ENCODE results near the gene SPOUT1. TPM values are rescaled to one million over a fixed set of nuclear protein-coding genes. Genes with fewer than 3 reads are reported as not detected.
"Not testable (repeated sequence)": the region's sequence is repeated elsewhere in the genome, so short reads cannot be mapped to it uniquely, and the experiment has no call there.

The SPOUT1 gene
- total RNA-seq, 3 donors from 2014 or later (not counting 1 experiment from before 2014, with no cell fraction given): 35.8 to 49.2 (median 40.1) TPM

GRCh38 chr9:128802482-128802881 is 27.1 kb downstream of the SPOUT1 start:
- DNase-seq: no peak
- H3K4me1 Mint-ChIP-seq: peaks cover 0 to 5% of the 10 kb centered on the region in 2 donors
- intact Hi-C loops (cut with micrococcal nuclease): no loop called here
- no peaks in the 10 kb centered on the region for H3K27me3 Mint-ChIP-seq (ENCODE audit: low read depth in 2 of 2)
- no peaks in the 10 kb centered on the region for H3K9me3 Mint-ChIP-seq
- H3K36me3 ChIP-seq (ENCODE audit: control insufficient read depth, insufficient read depth, low read length): peaks cover 65% of the 10 kb centered on the region
- TF ChIP-seq, protein P1, sequence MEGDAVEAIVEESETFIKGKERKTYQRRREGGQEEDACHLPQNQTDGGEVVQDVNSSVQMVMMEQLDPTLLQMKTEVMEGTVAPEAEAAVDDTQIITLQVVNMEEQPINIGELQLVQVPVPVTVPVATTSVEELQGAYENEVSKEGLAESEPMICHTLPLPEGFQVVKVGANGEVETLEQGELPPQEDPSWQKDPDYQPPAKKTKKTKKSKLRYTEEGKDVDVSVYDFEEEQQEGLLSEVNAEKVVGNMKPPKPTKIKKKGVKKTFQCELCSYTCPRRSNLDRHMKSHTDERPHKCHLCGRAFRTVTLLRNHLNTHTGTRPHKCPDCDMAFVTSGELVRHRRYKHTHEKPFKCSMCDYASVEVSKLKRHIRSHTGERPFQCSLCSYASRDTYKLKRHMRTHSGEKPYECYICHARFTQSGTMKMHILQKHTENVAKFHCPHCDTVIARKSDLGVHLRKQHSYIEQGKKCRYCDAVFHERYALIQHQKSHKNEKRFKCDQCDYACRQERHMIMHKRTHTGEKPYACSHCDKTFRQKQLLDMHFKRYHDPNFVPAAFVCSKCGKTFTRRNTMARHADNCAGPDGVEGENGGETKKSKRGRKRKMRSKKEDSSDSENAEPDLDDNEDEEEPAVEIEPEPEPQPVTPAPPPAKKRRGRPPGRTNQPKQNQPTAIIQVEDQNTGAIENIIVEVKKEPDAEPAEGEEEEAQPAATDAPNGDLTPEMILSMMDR (IDR thresholded peaks at IDR 0.05): no peak
- H3K27ac ChIP-seq (ENCODE audit: low read length): no peak overlapping the region
- H3K4me3 ChIP-seq (ENCODE audit: low read length): no peak overlapping the region
- H3K9me3 ChIP-seq (ENCODE audit: control insufficient read depth, insufficient read depth, low read length): no peaks in the 10 kb centered on the region
- H3K36me3 Mint-ChIP-seq: no peaks in the 10 kb centered on the region
- no peaks in the 10 kb centered on the region for H3K27me3 ChIP-seq (ENCODE audit: control insufficient read depth, insufficient read depth, low read length)
- H3K27ac Mint-ChIP-seq: no peak overlapping the region
- 100% methylated on average over 4 of the region's 4 CpGs for WGBS (ENCODE audit: insufficient coverage)
- H3K4me1 ChIP-seq (ENCODE audit: control insufficient read depth, insufficient read depth, low read length): no peaks in the 10 kb centered on the region
- H3K4me3 Mint-ChIP-seq: no peak overlapping the region
- no peak for ATAC-seq

GRCh38 chr9:128800061-128800460 is 29.5 kb downstream of the SPOUT1 start:
- WGBS (ENCODE audit: insufficient coverage): over 99% methylated on average over 7 of the region's 7 CpGs
- Histone ChIP-seq H3K4me3 (ENCODE audit: low read length) (no peak overlapping the region), H3K27me3 (ENCODE audit: control insufficient read depth, insufficient read depth, low read length) (no peaks in the 10 kb centered on the region), H3K9me3 (ENCODE audit: control insufficient read depth, insufficient read depth, low read length) (no peaks in the 10 kb centered on the region), H3K36me3 (ENCODE audit: control insufficient read depth, insufficient read depth, low read length) (peaks cover 57% of the 10 kb centered on the region), H3K27ac (ENCODE audit: low read length) (no peak overlapping the region), H3K4me1 (ENCODE audit: control insufficient read depth, insufficient read depth, low read length) (no peaks in the 10 kb centered on the region)
- intact Hi-C loops (cut with micrococcal nuclease): no loop called here
- no peaks in the 10 kb centered on the region for H3K9me3 Mint-ChIP-seq
- ATAC-seq (no peak), DNase-seq (no peak)
- no peaks in the 10 kb centered on the region for H3K27me3 Mint-ChIP-seq (ENCODE audit: low read depth in 2 of 2)
- no peak overlapping the region for H3K27ac Mint-ChIP-seq
- H3K4me3 Mint-ChIP-seq: no peak overlapping the region
- no peaks in the 10 kb centered on the region for H3K36me3 Mint-ChIP-seq
- TF ChIP-seq, protein P1 (IDR thresholded peaks at IDR 0.05): no peak
- H3K4me1 Mint-ChIP-seq: peaks cover 0 to 5% of the 10 kb centered on the region in 2 donors

GRCh38 chr9:128798896-128799295 is 30.7 kb downstream of the SPOUT1 start:
- Histone ChIP-seq H3K4me1 (ENCODE audit: control insufficient read depth, insufficient read depth, low read length) (no peaks in the 10 kb centered on the region), H3K27me3 (ENCODE audit: control insufficient read depth, insufficient read depth, low read length) (no peaks in the 10 kb centered on the region), H3K9me3 (ENCODE audit: control insufficient read depth, insufficient read depth, low read length) (no peaks in the 10 kb centered on the region), H3K27ac (ENCODE audit: low read length) (no peak overlapping the region), H3K4me3 (ENCODE audit: low read length) (no peak overlapping the region), H3K36me3 (ENCODE audit: control insufficient read depth, insufficient read depth, low read length) (peaks cover 58% of the 10 kb centered on the region)
- WGBS (ENCODE audit: insufficient coverage): 69% methylated on average over 8 of the region's 8 CpGs
- H3K4me3 Mint-ChIP-seq: no peak overlapping the region
- H3K9me3 Mint-ChIP-seq: no peaks in the 10 kb centered on the region
- H3K27ac Mint-ChIP-seq: peak overlapping the region in 1 of 2 donors; percentile 18
- TF ChIP-seq, protein P1 (IDR thresholded peaks at IDR 0.05): no peak
- intact Hi-C loops (cut with micrococcal nuclease): no loop called here
- ATAC-seq (no peak), DNase-seq (no peak)
- no peaks in the 10 kb centered on the region for H3K27me3 Mint-ChIP-seq (ENCODE audit: low read depth in 2 of 2)
- no peaks in the 10 kb centered on the region for H3K36me3 Mint-ChIP-seq
- peaks cover under 1 to 7% of the 10 kb centered on the region in 2 donors for H3K4me1 Mint-ChIP-seq

- ATAC-seq; H3K4me3 Mint-ChIP-seq; H3K9me3 Mint-ChIP-seq; H3K27me3 ChIP-seq (ENCODE audit: control insufficient read depth, insufficient read depth, low read length); H3K36me3 Mint-ChIP-seq; H3K4me1 ChIP-seq (ENCODE audit: control insufficient read depth, insufficient read depth, low read length); H3K4me3 ChIP-seq (ENCODE audit: low read length); H3K9me3 ChIP-seq (ENCODE audit: control insufficient read depth, insufficient read depth, low read length); intact Hi-C loops (cut with micrococcal nuclease); H3K27me3 Mint-ChIP-seq (ENCODE audit: low read depth in 2 of 2); DNase-seq; H3K27ac Mint-ChIP-seq; H3K27ac ChIP-seq (ENCODE audit: low read length): not testable (repeated sequence)
- WGBS (ENCODE audit: insufficient coverage): 44% methylated on average over 2 of the region's 2 CpGs
- H3K36me3 ChIP-seq (ENCODE audit: control insufficient read depth, insufficient read depth, low read length): peaks cover 66% of the 10 kb centered on the region
- peaks cover 11 to 21% of the 10 kb centered on the region in 2 donors for H3K4me1 Mint-ChIP-seq
Observed at GRCh38 chr9:128794961-128795360, 34.6 kb downstream of the SPOUT1 start.

Data from natural killer cell (primary cell).